GM19468 (cell line): ENCODE results near the gene CD63.

Experiments used
- ATAC-seq: cut with Tn5 transposase; IDR thresholded peaks from one replicate; pipeline ENCODE4 v1.9.1; 2021; ENCODE audit warnings: mild to moderate bottlenecking, moderate library complexity, moderate number of reproducible peaks; ENCODE audit not compliant: unreplicated experiment; ENCODE audit errors: extremely low read depth

The CD63 gene

GRCh38 chr12:55741931-55742680 is 13.3 kb upstream of the CD63 start:
- ATAC-seq, result no peak

- no peak for ATAC-seq
Observed at GRCh38 chr12:55739025-55739378, 10.2 kb upstream of the CD63 start.

- ATAC-seq, result peak; percentile 71
Observed at GRCh38 chr12:55738123-55739024, 9.6 kb upstream of the CD63 start.

- ATAC-seq, result no peak
Observed at GRCh38 chr12:55737581-55738122, 8.8 kb upstream of the CD63 start.

- no peak for ATAC-seq
Observed at GRCh38 chr12:55736780-55737580, 8.2 kb upstream of the CD63 start.

- ATAC-seq, result no peak
Observed at GRCh38 chr12:55736076-55736475, 7.3 kb upstream of the CD63 start.

GRCh38 chr12:55734595-55734994 is 5.8 kb upstream of the CD63 start:
- no peak for ATAC-seq

GRCh38 chr12:55733858-55734257 is 5.0 kb upstream of the CD63 start:
- no peak for ATAC-seq

- no peak for ATAC-seq
Observed at GRCh38 chr12:55733021-55733555, 4.3 kb upstream of the CD63 start.

GRCh38 chr12:55732288-55732687 is 3.5 kb upstream of the CD63 start:
- no peak for ATAC-seq

GRCh38 chr12:55729819-55730818 is 1.3 kb upstream of the CD63 start:
- peak; percentile 17 for ATAC-seq

GRCh38 chr12:55728186-55728938 is 447 bp downstream of the CD63 start:
- no peak for ATAC-seq

GRCh38 chr12:55727643-55728185 is 1.1 kb downstream of the CD63 start:
- ATAC-seq, result no peak

GRCh38 chr12:55726971-55727370 is 1.8 kb downstream of the CD63 start:
- ATAC-seq, result no peak

GRCh38 chr12:55725556-55725955 is 3.3 kb downstream of the CD63 start:
- ATAC-seq, result no peak

- ATAC-seq, result no peak
Observed at GRCh38 chr12:55724940-55725309, 3.9 kb downstream of the CD63 start.

- ATAC-seq, result no peak
Observed at GRCh38 chr12:55724226-55724939, 4.4 kb downstream of the CD63 start.
